Mammary epithelial cell (primary cell): ENCODE data around the gene CHRM5.

Source experiments
- CTCF ChIP-seq, 2 donors: IDR thresholded peaks in 1 of 2; conservative IDR thresholded peaks in 1 of 2; 2 replicates each; pipeline ENCODE4 v1.5.1; 2011 to 2012; ENCODE audit warnings: inconsistent platforms in 2 of 2, low read length in 2 of 2, mild to moderate bottlenecking in 2 of 2, control low read depth in 1 of 2, low read depth in 1 of 2; ENCODE audit not compliant: insufficient read depth in 1 of 2; ENCODE audit errors: extremely low read depth in 1 of 2
- EZH2 ChIP-seq: IDR thresholded peaks from 2 replicates; pipeline ENCODE4 v1.6.1; 2012; ENCODE audit warnings: low read length, inconsistent platforms, borderline replicate concordance

GRCh38 chr15:34055868-34056595 lies 87.7 kb downstream of the CHRM5 start:
- TF ChIP-seq CTCF (conservative IDR thresholded peaks at IDR 0.05 in 1 of 2, IDR thresholded peaks at IDR 0.05 in 1 of 2; ENCODE audit: extremely low read depth in 1 of 2, insufficient read depth in 1 of 2, low read depth in 1 of 2, low read length in 2 of 2) = no peak
- no peak for TF ChIP-seq EZH2
